Adipose tissue (tissue), 3 donors: Measurements from ENCODE around the gene TLR10. TPM values are rescaled to one million over a fixed set of nuclear protein-coding genes. Genes with fewer than 3 reads are reported as not detected.
"Not testable (repeated sequence)": the region's sequence is repeated elsewhere in the genome, so short reads cannot be mapped to it uniquely, and the experiment has no call there.

Experiments used
- H3K27ac ChIP-seq: one replicate; pipeline ENCODE4 v1.5.1; 2013; ENCODE audit warnings: low read depth, low read length
- WGBS, 3 donors: extraction: QIAGEN DNeasy Blood & Tissue Kit; methylation state at CpG; one replicate each; pipeline ENCODE4 v1.1.7; 2013; 5-methylcytosine and 5-hydroxymethylcytosine counted together
- polyA plus RNA-seq, 3 donors: library from polyadenylated mRNA; stranded (reverse); fragments of 200-250 nt; gene quantifications; one replicate each; pipeline ENCODE4 v1.2.3, GENCODE V29; 2013
- donor health status: healthy with polysubstance abuse.
- donor health status: Bipolar disorder and iron deficiency.
- donor health status: healthy.

The TLR10 gene
- polyA plus RNA-seq, 3 donors = 0.15 to 0.45 (median 0.18) TPM

DNA sequence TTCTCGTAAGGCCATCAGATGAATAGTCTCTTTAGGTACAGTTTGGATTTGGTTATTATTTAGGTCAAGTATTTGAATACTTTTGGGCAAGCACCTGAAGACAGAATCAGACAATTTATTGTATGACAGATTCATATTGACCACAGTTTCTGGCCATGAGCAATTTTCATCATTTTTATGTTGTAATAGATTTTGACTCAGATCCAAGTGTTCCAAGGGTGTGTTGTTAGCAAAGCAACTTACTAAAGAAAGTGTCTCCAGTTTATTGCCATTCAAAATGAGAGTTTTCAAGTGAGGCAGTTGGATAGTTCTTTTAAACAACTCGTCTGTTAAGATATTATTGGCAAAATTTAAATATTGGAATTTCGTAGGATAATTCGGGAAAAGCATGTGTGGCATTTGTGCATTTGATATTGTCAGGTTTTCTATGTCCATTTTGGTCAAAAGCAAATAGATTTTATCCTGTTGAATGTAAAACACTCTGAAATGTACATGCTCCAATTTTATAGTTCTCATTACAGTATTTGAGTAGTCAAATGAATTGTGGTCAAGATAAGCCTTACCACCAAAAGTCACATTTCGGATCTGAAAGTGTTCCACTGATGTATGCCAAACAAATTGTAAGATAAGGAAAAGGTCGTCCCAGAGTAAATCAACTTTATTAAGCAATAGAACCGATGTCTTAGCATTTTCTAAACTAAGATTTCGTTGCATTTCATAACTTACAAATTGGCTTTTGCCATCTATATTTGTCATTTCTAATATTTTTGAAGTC, 8.4 kb downstream of the TLR10 start:
- H3K27ac ChIP-seq = no peak overlapping the region
- 71 to 84% (median 80%) methylated on average over 8 of the region's 8 CpGs for WGBS, 3 donors

DNA sequence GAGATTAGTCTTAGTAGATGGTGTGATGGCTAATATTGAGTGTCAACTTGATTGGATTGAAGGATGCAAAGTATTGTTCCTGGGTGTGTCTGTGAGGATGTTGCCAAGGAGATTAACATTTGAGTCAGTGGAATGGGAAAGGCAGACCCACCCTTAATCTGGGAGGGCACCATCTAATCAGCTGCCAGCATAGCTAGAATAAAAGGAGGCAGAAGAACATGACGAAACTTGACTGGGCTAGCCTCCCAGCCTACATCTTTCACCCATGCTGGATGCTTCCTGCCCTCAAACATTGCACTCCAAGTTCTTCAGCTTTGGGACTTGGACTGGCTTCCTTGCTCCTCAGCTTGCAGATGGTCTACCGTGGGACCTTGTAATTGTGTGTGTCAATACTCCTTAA, 12.5 kb downstream of the TLR10 start:
- 69 to 95% (median 89%) methylated on average over 2 of the region's 2 CpGs for WGBS, 3 donors
- H3K27ac ChIP-seq = not testable (repeated sequence)

DNA sequence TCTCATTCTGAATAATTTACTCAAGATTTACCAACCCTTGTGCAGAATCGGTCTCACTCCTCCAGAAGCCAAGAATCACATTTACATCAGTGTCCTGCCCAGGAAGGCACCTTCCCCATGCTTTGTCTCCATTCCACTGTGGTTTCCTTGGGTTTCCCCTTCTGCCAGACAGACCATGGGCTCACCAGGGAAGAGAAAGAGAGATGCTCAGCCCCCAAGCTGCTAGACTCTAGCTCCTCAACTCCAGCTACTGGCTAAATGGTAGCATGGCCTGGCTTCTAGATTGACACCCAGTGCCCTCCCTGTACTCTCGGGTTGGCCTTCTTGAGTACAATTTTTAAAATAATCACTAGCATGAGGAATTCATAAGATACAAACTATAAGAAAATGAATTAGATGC, 12.9 kb downstream of the TLR10 start:
- no peak overlapping the region for H3K27ac ChIP-seq
- WGBS, 3 donors = 85 to 94% (median 88%) methylated on average over 2 of the region's 2 CpGs

DNA sequence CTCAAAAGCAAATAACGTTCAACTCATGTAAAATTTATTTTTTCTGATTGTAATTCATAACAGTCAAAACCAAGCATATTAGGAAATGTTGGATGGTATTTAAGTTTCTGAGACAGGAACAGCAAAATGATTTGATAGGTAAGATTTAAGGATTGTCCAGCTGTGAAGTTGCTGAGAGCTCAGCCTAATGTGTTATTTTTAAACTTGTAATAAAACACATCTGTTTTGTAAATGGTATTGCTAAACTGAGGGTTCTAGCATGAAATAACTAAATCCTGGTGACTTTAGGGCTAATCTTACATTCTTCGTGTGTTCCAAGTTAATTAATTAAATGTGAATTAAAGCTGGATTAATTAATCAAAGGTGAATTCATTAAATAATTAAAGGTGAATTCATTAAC, 13.3 kb downstream of the TLR10 start:
- WGBS, 3 donors = 48 to 53% (median 49%) methylated on average over 2 of the region's 2 CpGs
- no peak overlapping the region for H3K27ac ChIP-seq

DNA sequence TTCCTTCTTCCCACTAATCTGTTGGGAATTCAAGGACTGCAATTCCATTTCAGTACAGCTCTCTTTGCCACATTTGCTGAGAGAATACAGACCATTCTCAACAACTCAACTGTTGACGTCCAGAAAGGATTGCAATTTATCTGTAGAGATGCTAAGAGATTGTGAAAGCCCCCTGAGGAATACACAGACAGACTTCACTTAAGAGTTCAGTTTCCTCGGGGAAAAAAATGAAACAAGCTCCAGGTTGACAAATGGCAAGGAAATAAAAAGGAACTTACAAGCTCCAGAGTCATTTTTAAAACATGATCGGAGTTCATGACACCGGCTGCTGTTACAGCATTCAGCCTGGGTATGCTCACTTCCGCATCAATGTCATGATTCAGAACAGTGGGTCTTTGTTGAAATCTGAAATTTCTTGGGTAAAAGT, 13.8 kb downstream of the TLR10 start:
- H3K27ac ChIP-seq = no peak overlapping the region
- WGBS, 3 donors = 37 to 40% (median 38%) methylated on average over 5 of the region's 5 CpGs

DNA sequence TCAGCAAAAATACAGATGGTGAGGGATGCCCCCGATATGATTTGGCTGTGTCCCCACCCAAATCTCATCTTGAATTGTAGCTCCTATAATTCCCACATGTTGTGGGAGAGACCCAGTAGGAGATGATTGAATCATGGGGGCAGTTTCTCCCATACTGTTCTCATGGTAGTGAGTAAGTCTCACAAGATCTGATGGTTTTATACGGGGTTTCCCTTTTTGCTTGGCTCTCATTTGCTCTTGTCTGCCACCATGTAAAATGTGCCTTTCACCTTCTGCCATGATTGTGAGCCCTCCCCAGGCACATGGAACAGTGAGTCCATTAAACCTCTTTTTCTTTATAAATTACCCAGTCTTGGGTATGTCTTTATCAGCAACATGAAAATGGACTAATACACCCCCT, 15.8 kb downstream of the TLR10 start:
- not testable (repeated sequence) for H3K27ac ChIP-seq
- 89 to 97% (median 95%) methylated on average over 2 of the region's 2 CpGs for WGBS, 3 donors

DNA sequence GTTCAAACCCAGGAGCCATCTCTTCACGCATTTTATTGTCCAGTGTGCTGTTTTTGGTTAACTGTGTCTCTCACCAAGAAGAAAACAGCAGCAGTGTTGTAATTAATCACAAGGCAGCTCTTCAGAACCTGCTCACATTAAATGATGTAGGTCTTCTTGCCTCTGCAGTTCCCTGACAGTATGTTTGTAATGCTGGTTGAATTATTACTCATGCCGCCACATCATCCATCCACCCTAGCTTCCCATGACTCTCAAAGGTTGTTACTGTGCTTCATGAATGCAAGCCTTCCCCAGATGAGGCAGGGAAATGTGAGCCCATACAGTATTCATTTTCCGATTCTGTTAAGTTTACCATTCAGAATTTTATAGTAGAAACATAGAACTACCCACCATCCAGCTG, 17.4 kb downstream of the TLR10 start:
- H3K27ac ChIP-seq = no peak overlapping the region
- 95 to 96% (median 96%) methylated on average over 3 of the region's 3 CpGs for WGBS, 3 donors

DNA sequence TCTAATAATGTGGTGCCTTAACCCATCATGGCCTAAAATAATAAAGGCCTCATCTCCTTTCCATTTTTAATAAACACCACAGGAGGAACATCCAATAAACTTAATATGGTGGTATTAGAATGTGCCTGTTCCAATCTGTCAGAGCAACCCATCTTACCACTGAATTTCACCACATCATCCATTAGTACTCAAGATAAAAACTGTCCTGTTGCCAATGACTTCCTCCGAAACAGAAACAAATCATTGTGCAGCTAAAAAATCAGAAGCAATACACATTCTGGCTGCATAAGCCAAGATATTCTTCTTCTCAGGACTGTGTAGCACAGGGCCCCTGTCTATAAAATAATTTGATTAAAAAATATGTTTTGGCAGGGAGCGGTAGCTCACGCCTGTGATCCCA, 18.5 kb downstream of the TLR10 start:
- 87 to 91% (median 90%) methylated on average over 3 of the region's 3 CpGs for WGBS, 3 donors
- no peak overlapping the region for H3K27ac ChIP-seq

DNA sequence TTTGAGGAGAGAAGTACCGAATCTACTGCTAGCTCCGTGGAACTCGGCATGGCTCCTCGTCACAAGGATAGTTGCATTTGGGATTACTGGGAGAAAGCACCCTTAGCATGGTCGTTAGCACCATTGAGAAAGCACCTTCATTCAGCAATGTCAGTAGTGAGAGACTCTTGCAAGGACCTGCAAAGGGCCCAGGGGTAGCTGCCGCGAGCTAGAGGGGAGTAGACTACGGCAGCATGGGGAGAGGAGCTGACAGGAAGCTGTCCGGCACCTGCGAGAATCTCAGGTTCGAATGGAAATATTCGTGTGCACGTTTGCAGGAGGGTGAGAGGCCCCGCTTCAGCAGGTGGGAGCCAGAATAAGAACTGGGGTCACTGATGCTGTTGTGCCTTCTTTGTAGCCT, 20.2 kb downstream of the TLR10 start:
- WGBS, 3 donors = 88 to 92% (median 92%) methylated on average over 14 of the region's 14 CpGs
- H3K27ac ChIP-seq = no peak overlapping the region

DNA sequence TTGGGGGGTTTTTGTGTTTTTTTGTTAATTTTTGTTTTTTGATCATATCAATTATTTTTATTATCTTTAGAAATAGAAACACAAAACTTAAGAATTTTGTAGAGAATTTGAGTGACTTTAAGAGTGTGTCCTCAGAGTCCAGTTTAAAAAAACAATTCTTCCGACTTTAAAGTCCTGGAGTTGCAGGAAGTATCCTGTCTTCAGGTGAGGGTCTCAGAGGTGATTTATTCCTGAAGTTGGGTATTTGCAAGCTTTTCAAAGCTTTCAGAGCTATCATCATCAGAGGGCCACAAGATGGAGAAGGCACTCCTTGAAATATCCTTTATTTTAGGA, 23.0 kb downstream of the TLR10 start:
- no peak overlapping the region for H3K27ac ChIP-seq
- WGBS, 3 donors = 92 to 95% (median 95%) methylated on average over 1 of the region's 1 CpG

DNA sequence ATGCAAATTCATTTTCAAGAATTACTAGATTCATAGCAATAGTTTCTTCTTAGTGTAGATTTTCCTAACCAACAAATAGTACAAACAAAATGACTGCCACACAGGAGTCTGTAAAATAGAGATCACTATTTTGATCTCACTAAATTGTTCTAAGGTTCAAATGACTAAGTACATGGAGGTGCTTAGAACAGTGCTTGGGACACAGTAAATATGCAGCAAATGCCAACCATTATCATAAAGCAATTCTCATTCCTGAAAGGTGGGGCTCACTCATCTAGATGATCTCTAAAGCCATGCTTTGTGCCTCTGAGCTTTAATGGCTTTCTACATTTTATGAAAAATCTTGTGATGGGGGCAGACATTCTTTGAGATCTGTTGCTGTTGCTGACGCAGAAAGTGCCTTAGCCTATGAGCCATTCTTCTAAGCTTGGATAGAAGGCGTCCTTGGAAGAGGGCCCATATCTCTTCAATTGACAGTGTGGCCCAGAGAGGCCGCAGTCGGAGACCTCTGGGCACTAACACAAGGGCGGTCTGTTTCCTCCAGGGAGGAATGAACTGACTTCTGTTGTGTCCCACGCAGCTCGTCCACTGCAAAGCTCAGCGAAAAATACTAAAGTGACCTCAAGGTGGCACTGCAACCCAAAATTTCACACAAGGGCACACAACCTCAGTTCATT, 23.5 kb downstream of the TLR10 start:
- 9 to 12% (median 12%) methylated on average over 8 of the region's 8 CpGs for WGBS, 3 donors
- no peak overlapping the region for H3K27ac ChIP-seq

DNA sequence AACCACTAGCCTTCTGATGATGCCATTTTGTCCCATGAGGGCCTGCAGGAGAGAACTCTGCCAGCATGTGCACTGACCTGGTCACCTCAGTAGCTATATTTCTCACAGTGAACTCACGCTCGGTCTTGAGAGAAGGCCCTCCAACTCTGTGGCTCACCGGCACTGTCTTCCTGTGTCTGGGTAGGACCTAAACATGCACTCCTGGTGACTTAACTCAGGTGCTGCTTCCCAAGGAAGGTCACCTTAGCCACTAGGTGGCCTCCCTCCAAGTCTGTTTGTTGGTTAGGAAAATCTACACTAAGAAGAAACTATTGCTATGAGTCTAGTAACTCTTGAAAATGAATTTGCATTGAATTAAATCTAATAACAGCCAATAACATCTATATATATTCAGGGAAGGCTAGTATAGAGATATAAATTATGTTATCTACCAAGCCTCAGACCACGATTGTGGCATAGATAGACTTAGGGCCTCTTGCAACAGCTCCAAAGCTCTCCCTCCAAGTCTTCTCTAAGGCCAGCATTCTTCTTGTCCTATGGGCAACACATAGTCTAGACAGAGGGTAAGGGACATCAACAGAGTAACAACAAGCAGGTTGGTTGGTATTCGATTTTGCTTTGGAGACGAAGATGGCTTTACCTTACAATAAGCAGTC, 24.7 kb downstream of the TLR10 start:
- no peak overlapping the region for H3K27ac ChIP-seq
- WGBS, 3 donors = 74 to 85% (median 83%) methylated on average over 6 of the region's 6 CpGs

DNA sequence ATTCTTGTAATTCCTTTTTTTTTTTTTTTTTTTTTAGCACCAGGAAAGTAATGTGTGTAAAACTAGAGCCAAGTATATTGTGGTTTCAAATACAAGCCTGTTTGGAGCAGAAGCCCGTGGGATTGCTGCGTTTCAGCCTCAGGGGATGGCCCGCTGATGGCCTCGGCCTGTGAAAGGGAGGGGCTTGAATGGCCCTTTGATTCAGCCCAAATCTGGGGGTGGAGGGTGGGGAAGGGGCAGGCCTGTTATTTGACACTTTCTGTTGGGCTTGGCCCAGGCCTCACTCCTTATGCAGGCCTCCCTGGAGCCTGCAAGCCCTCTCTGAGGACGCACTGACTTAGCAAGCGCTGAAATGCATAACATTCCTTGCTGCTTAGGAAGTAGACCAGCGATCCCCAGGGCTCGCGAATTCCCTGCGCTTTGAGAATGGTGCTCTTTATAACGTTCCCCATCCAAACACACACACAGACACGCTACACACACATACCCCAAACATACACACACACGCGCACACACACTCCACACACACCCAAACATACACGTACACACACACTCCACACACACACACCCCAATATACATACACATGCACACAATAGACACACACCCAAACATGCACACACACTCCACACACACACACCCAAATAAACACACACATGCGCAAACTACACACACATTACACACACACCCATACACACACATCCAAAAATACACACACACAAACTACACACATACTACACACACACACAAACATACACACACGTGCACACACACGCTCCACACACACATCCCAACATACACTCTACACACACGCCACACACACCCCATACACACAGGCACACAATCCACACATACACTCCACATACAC, 29.6 kb downstream of the TLR10 start:
- 55 to 67% (median 60%) methylated on average over 19 of the region's 19 CpGs for WGBS, 3 donors
- H3K27ac ChIP-seq = no peak overlapping the region

DNA sequence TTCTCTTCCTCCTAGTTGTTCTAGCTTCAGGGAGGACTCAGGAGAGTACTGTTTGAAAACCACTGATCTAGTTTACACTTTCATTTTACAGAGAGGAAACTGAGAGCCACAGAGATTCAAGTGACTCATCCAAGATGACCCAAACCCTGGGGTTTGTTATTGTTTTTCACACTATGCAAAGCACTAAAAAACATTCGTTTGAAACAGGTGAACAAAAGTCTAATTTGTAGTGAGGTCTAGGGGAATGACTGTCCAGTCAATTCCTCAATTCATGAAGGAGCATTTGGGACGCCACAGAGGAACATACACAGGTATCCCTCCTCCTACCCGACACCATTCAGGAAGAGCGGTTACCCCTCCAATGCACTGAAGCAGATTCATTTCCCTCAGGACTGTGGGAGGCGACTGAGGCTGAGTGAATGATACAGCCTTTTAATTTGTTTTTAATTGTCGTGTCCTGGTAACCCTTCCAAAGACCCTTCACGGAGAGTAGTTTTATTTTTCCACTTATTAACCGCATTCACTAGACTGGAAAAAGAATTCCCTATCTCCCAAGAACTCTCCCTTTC, 30.3 kb downstream of the TLR10 start:
- no peak overlapping the region for H3K27ac ChIP-seq
- WGBS, 3 donors = 53 to 80% (median 56%) methylated on average over 8 of the region's 8 CpGs

DNA sequence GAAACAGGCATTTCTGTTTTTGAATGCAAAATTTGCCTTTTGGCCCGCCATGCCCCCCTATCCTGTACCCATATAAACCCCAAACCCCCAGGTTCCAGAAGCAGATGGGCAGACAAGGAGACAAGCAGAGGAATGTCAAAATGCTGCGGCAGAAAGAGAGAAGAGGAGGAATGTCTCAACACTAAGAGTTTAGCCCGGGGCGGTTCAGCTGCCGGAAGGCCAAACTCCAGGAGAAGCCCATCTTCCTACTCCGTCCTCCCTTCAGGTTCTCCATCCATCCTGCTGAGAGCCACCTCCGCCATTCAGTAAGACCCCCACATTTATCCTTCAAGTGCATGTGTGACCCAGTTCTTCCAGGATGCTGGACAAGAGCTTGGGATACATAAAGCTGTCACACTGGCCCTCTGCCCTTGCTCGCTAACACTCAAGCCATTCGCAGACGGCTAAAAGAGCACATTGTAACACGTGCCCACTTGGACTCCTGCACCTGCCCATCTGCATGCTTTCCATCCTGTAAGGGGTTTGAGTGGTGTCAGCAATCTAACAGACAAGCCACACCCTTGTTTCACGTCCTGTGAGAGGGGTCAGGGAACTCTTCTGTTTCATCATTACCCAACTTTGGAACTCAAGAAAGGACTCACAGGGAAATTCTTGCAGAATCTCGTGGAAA, 31.3 kb downstream of the TLR10 start:
- H3K27ac ChIP-seq = no peak overlapping the region
- WGBS, 3 donors = 89 to 91% (median 90%) methylated on average over 13 of the region's 13 CpGs

DNA sequence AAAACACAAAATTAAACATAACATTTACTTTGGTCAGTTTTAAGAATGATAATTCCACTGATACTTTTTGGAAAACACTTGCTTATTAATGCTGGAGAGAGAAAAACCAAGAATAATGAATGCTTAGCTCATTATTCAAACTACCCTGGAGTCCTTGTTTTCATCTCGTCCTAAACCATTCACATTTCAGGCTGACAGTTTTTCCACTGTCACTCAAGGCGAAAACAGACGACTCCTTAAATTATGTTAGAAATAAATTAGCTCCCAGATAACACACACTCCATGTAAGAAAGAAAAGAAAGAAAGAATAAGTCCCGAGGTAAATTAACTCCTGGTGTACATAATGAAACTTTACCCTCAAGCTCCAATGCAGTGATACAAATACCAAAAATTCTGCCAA, 33.5 kb downstream of the TLR10 start:
- 77 to 87% (median 83%) methylated on average over 4 of the region's 4 CpGs for WGBS, 3 donors
- H3K27ac ChIP-seq = no peak overlapping the region

DNA sequence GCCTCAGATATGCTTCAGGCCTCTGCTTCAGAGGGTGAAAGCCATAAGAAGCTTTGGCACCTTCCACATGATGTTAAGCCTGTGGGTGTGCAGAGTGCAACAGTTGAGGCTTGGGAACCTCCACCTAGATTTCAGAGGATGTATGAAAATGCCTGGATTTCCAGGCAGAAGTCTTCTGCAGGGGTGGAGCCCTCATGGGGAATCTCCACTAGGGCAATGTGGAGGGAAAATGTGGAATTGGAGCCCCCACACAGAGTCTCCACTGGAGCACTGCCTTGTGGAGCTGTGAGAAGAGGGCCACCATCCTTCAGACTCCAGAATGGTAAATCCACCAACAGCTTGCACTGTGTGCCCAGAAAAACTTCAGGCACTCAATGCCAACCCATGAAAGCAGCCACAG, 35.2 kb downstream of the TLR10 start:
- H3K27ac ChIP-seq = no peak overlapping the region

DNA sequence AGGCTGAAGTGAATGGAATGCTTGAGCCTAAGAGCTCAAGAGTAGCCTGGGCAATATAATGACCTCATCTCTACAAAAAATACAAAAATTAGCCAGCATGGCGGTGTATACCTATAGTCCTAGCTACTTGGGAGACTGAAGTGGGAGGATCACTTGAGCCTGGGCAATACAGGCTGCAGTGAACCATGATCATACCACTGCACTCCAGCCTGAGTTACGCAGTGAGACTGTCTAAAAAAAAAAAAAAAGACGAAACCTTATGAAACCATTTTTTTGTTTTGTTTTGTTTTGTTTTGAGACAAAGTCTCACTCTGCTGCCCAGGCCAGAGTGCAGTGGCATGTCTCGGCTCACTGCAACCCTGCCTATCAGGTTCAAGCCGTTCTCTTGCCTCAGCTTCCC, 36.9 kb downstream of the TLR10 start:
- no peak overlapping the region for H3K27ac ChIP-seq
- WGBS, 3 donors = 94 to 98% (median 97%) methylated on average over 5 of the region's 5 CpGs
